ENCODE data around the gene OXLD1.

OXLD1 gene

GRCh38 chr17:81706757-81707624, 40.6 kb upstream of the OXLD1 start:
- no peak for DNase-seq (ENCODE audit: low read depth in 2 of 2)
- no peak overlapping the region for H3K4me3 ChIP-seq (replicated peaks in 1 of 2; ENCODE audit: low read depth in 2 of 2, low read length in 2 of 2)
- TF ChIP-seq CTCF (IDR thresholded peaks at IDR 0.05; ENCODE audit: low read depth, low read length): no peak

- H3K4me3 ChIP-seq (replicated peaks in 1 of 2; ENCODE audit: low read depth in 2 of 2, low read length in 2 of 2): no peak overlapping the region
- TF ChIP-seq CTCF (IDR thresholded peaks at IDR 0.05; ENCODE audit: low read depth, low read length): no peak
- DNase-seq (ENCODE audit: low read depth in 2 of 2): no peak
These were observed 39.8 kb upstream of the OXLD1 start for GRCh38 chr17:81706232-81706611.

- H3K4me3 ChIP-seq (replicated peaks in 1 of 2; ENCODE audit: low read depth in 2 of 2, low read length in 2 of 2): no peak overlapping the region
These were observed 39.3 kb upstream of the OXLD1 start for GRCh38 chr17:81705518-81706231.

GRCh38 chr17:81703747-81704654, 37.6 kb upstream of the OXLD1 start:
- H3K4me3 ChIP-seq (replicated peaks in 1 of 2; ENCODE audit: low read depth in 2 of 2, low read length in 2 of 2): peak overlapping the region; percentile 71 to 85

More at GRCh38 chr17:81705518-81706231, 39.3 kb upstream of the OXLD1 start:
- no peak for DNase-seq (ENCODE audit: low read depth in 2 of 2)
- no peak for TF ChIP-seq CTCF (IDR thresholded peaks at IDR 0.05; ENCODE audit: low read depth, low read length)

GRCh38 chr17:81702934-81703746, 36.7 kb upstream of the OXLD1 start, which contains the start of gene MRPL12:
TSS of gene MRPL12 (plus strand) at chr17:81703367. CDS start at chr17:81703502, 135 bp downstream.
- TF ChIP-seq CTCF (IDR thresholded peaks at IDR 0.05; ENCODE audit: low read depth, low read length): no peak
- DNase-seq (ENCODE audit: low read depth in 2 of 2): peak; percentile 93 to 94
- peak within 1 kb of the TSS; percentile 71 to 85 for H3K4me3 ChIP-seq (replicated peaks in 1 of 2; ENCODE audit: low read depth in 2 of 2, low read length in 2 of 2)

More at GRCh38 chr17:81703747-81704654, 37.6 kb upstream of the OXLD1 start:
- no peak for DNase-seq (ENCODE audit: low read depth in 2 of 2)
- no peak for TF ChIP-seq CTCF (IDR thresholded peaks at IDR 0.05; ENCODE audit: low read depth, low read length)

All from cardiac fibroblast (primary cell).